MCF 10A (cell line): ENCODE data around the gene AMIGO2. TPM values are rescaled to one million over a fixed set of nuclear protein-coding genes. Genes with fewer than 3 reads are reported as not detected.
"Not testable (repeated sequence)": the region's sequence is repeated elsewhere in the genome, so short reads cannot be mapped to it uniquely, and the experiment has no call there.

ENCODE experiments used
- BruUV-seq: library from RNA; stranded (reverse); fragments of 400-500 nt; replicated peaks from 2 replicates; lab custom pipeline; 2021; lab: Mats Ljungman, UMichigan
- CTCF ChIA-PET: fragments of 300-600 bp; sonication (Branson Sonifier 250); formaldehyde crosslinking; extraction: SDS; loops from one replicate; lab custom pipeline; 2021; ENCODE audit warnings: antibody characterized with exemption, inconsistent platforms; lab: Yijun Ruan, JAX
- POLR2A ChIA-PET: fragments of 300-600, 350-650 bp; sonication (Branson Sonifier 250); formaldehyde crosslinking; extraction: SDS; loops from one replicate; lab custom pipeline; 2020; ENCODE audit warnings: antibody characterized with exemption, inconsistent platforms; lab: Yijun Ruan, JAX
- DNase-seq: peaks from one replicate; pipeline ENCODE4 v3.0.0-alpha.2; 2018; ENCODE audit not compliant: unreplicated experiment
- H3K27ac Mint-ChIP-seq: one replicate; pipeline ENCODE4 v1.8.0; 2022; ENCODE audit warnings: mild to moderate bottlenecking, low read depth, mixed read lengths; ENCODE audit not compliant: unreplicated experiment
- H3K27me3 Mint-ChIP-seq: one replicate; pipeline ENCODE4 v1.8.0; 2022; ENCODE audit warnings: mixed read lengths; ENCODE audit not compliant: insufficient read depth, unreplicated experiment
- H3K36me3 Mint-ChIP-seq: one replicate; pipeline ENCODE4 v1.8.0; 2022; ENCODE audit warnings: mild to moderate bottlenecking, moderate library complexity, mixed read lengths; ENCODE audit not compliant: insufficient read depth, unreplicated experiment
- H3K4me1 Mint-ChIP-seq: one replicate; pipeline ENCODE4 v1.8.0; 2022; ENCODE audit warnings: mixed read lengths; ENCODE audit not compliant: insufficient read depth, unreplicated experiment
- H3K4me3 Mint-ChIP-seq: one replicate; pipeline ENCODE4 v1.8.0; 2022; ENCODE audit warnings: mild to moderate bottlenecking, moderate library complexity, mixed read lengths; ENCODE audit not compliant: unreplicated experiment
- H3K9me3 Mint-ChIP-seq: one replicate; pipeline ENCODE4 v1.8.0; 2022; ENCODE audit warnings: mixed read lengths; ENCODE audit not compliant: unreplicated experiment
- CTCF ChIP-seq: fragments of 200-600 bp; IDR thresholded peaks from one replicate; pipeline ENCODE4 v1.8.0; 2022; ENCODE audit warnings: antibody characterized with exemption, mild to moderate bottlenecking; ENCODE audit not compliant: unreplicated experiment
- intact Hi-C: fragments of 100-400 bp; cut with micrococcal nuclease; formaldehyde crosslinking; loops from 2 replicates; pipeline ENCODE4 v1.14.1; 2022
- total RNA-seq: library from RNA; stranded (reverse); gene quantifications from 2 replicates; pipeline ENCODE4 v1.2.3, GENCODE V29; 2022

The AMIGO2 gene
- total RNA-seq, 1 experiment from 2014 or later: 32.6 TPM

GRCh38 chr12:47065546-47065945, 14.2 kb downstream of the AMIGO2 start:
- Mint-ChIP-seq H3K4me1 (peaks cover 6% of the 10 kb centered on the region), H3K27ac (no peak overlapping the region), H3K27me3 (no peaks in the 10 kb centered on the region), H3K9me3 (no peaks in the 10 kb centered on the region), H3K4me3 (no peak overlapping the region), H3K36me3 (no peaks in the 10 kb centered on the region)
- TF ChIP-seq CTCF: no peak
- POLR2A ChIA-PET: no interaction called here
- no peak for DNase-seq
- intact Hi-C loops: no loop called here
- no TSS peak for BruUV-seq
- CTCF ChIA-PET: interaction anchor here (0.7 kb wide), 2 partner anchors 13 to 236 kb away, joined by 3 read pairs; no protein-coding TSS in a partner anchor

DNA sequence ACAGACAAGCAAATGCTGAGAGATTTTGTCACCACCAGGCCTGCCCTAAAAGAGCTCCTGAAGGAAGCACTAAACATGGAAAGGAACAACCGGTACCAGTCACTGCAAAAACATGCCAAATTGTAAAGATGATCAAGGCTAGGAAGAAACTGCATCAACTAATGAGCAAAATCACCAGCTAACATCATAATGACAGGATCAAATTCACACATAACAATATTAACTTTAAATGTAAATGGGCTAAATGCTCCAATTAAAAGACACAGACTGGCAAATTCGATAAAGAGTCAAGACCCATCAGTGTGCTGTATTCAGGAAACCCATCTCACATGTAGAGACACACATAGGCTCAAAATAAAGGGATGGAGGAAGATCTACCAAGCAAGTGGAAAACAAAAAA, 21.1 kb downstream of the AMIGO2 start:
- H3K36me3 Mint-ChIP-seq, POLR2A ChIA-PET, H3K27ac Mint-ChIP-seq, BruUV-seq, H3K27me3 Mint-ChIP-seq, H3K4me1 Mint-ChIP-seq, intact Hi-C loops, DNase-seq, H3K4me3 Mint-ChIP-seq, H3K9me3 Mint-ChIP-seq: not testable (repeated sequence)
- CTCF ChIA-PET: interaction anchor here (0.6 to 2.5 kb wide), 3 partner anchors 12 to 1053 kb away, joined by 3 to 10 read pairs (median 4); no protein-coding TSS in a partner anchor

DNA sequence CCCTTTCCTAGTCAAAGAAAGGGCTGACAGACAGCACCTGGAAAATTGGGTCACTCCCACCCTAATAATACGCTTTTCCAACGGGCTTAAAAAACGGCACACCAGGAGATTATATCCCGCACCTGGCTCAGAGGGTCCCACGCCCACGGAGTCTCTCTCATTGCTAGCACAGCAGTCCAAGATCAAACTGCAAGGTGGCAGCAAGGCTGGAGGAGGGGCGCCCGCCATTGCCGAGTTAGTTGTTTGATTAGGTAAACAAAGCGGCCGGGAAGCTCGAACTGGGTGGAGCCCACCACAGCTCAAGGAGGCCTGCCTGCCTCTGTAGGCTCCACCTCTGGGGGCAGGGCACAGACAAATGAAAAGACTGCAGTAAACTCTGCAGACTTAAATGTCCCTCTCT, 22.8 kb downstream of the AMIGO2 start:
- CTCF ChIA-PET: interaction anchor here (1.3 kb wide), 1 partner anchor 14 kb away, joined by 4 read pairs; no protein-coding TSS in a partner anchor
- DNase-seq, H3K4me3 Mint-ChIP-seq, H3K27me3 Mint-ChIP-seq, H3K4me1 Mint-ChIP-seq, H3K9me3 Mint-ChIP-seq, BruUV-seq, H3K36me3 Mint-ChIP-seq, H3K27ac Mint-ChIP-seq, intact Hi-C loops: not testable (repeated sequence)
- POLR2A ChIA-PET: interaction anchor here (0.7 kb wide), 1 partner anchor 18 kb away, joined by 3 read pairs; no protein-coding TSS in a partner anchor

GRCh38 chr12:47055856-47056255, 23.9 kb downstream of the AMIGO2 start:
- BruUV-seq, H3K27ac Mint-ChIP-seq, CTCF ChIA-PET, H3K4me3 Mint-ChIP-seq, DNase-seq, H3K27me3 Mint-ChIP-seq, intact Hi-C loops, H3K36me3 Mint-ChIP-seq, H3K4me1 Mint-ChIP-seq: not testable (repeated sequence)
- H3K9me3 Mint-ChIP-seq: peaks cover 18% of the 10 kb centered on the region
- POLR2A ChIA-PET: interaction anchor here (1.9 kb wide), 1 partner anchor 9 kb away, joined by 6 read pairs; no protein-coding TSS in a partner anchor

GRCh38 chr12:47054659-47055058, 25.1 kb downstream of the AMIGO2 start:
- intact Hi-C loops: no loop called here
- no peak for DNase-seq
- BruUV-seq: no TSS peak
- H3K27me3 Mint-ChIP-seq: no peaks in the 10 kb centered on the region
- H3K4me1 Mint-ChIP-seq: no peaks in the 10 kb centered on the region
- H3K27ac Mint-ChIP-seq: no peak overlapping the region
- no peaks in the 10 kb centered on the region for H3K36me3 Mint-ChIP-seq
- CTCF ChIA-PET: interaction anchor here (2.7 kb wide), 1 partner anchor 16 kb away, joined by 19 read pairs; no protein-coding TSS in a partner anchor
- POLR2A ChIA-PET: interaction anchor here (1.1 to 1.9 kb wide), 2 partner anchors 10 to 15 kb away, joined by 3 to 6 read pairs; no protein-coding TSS in a partner anchor
- no peak for TF ChIP-seq CTCF
- peaks cover 21% of the 10 kb centered on the region for H3K9me3 Mint-ChIP-seq
- no peak overlapping the region for H3K4me3 Mint-ChIP-seq
